ENCODE results near the gene CREB3L1.

- no peak for TF ChIP-seq POLR2A (IDR thresholded peaks at IDR 0.05)
- TF ChIP-seq, protein P1, sequence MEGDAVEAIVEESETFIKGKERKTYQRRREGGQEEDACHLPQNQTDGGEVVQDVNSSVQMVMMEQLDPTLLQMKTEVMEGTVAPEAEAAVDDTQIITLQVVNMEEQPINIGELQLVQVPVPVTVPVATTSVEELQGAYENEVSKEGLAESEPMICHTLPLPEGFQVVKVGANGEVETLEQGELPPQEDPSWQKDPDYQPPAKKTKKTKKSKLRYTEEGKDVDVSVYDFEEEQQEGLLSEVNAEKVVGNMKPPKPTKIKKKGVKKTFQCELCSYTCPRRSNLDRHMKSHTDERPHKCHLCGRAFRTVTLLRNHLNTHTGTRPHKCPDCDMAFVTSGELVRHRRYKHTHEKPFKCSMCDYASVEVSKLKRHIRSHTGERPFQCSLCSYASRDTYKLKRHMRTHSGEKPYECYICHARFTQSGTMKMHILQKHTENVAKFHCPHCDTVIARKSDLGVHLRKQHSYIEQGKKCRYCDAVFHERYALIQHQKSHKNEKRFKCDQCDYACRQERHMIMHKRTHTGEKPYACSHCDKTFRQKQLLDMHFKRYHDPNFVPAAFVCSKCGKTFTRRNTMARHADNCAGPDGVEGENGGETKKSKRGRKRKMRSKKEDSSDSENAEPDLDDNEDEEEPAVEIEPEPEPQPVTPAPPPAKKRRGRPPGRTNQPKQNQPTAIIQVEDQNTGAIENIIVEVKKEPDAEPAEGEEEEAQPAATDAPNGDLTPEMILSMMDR (IDR thresholded peaks at IDR 0.05 in 8 of 11, conservative IDR thresholded peaks at IDR 0.05 in 3 of 11): no peak
These were observed 66.1 kb downstream of the CREB3L1 start for GRCh38 chr11:46343520-46343919.
